Measurements from ENCODE around the gene CINP.

Gene CINP

DNA sequence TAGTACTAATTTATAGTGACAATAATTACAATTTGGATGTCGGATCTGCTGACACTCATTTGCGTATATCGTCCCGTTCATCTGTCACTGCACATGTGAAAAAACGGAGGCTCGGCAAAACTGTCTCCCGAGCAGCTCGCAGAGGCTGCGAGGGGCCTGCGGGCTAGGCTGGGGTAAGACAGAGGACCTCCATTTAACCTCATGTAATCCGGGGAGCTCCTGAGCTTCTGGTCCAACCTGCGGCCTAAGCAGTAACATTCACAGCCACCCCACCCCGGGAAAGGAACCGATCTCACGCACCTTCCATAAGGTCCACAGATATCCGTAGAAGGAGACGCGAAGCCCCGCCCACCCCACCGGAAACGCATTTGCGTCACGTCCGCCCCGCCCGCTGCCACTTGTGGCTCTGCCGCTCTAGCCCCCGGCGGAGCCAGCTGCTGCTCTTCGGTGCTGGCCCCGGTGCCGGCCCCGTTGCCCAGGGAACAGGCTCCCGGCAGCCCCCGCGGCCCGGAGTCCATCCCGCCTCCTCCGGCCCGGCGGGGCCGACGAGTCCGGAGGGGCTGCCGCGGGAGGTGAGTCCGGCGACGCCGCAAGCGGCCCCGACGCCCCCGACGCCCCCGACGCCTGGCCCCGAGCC lies at the start of gene CINP, which contains the start of gene TECPR2:
CINP (minus strand) TSS at position 346 of the 637 bp plus-strand sequence; CDS start at position 307, 39 bp downstream.
TECPR2 (plus strand) TSS at position 397 of the 637 bp plus-strand sequence. CDS start 13,781 bp downstream, outside the sequence.
- DNase-seq: peak; percentile 95

DNA sequence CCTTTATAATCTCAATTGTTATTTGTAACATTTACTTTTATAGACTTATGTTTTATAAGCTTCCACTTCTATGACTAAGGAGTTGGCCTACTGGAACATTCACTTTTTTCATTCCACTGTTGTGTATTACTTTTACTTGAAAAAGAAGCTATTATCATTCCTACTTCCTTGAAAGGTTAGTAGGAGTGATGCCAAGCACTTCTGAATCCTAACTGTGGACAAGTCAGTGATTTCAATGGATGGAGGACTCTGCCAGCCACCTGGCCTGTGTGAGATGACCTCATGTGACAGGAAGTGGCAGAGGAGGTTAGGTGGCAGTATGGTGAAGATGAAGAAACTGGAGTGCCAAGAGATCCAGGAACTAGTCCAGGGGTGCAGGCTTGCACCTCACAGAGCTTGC lies 46.0 kb upstream of the CINP start:
- DNase-seq: no peak

DNA sequence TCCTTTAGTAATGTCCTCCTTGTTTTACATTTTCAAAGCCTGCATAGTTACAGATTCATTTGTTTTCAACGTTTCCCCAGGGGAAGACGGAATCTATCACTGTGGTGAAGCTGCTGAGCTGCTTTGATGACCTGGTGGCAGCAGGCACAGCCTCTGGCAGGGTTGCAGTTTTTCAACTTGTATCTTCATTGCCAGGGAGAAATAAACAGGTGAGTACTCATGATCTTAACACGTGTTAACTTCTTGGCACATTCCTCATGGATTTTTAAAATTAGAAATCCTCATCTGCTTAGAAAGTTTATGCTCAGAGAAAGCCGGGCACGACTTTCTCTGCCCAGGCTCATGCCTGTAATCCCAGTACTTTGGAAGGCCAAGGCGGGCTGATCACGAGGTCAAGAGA lies 44.6 kb upstream of the CINP start:
- no peak for DNase-seq

DNA sequence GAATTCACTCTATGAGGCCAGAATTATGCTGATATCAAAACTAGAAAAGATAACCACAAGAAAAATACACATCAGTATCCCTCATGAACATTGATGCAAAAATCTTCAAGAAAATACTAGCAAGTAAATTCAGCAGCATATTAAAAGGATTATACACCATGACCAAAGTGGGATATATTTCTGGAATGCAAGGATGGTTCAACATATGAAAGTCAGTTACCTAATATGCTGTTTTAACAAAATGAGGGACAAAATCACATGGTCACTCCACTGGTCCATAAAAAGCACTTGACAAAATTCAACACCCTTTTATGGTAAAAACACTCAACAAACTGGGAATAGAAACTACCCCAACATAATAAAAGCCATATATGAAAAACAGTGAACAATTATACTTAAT lies 40.3 kb upstream of the CINP start:
- no peak for DNase-seq

DNA sequence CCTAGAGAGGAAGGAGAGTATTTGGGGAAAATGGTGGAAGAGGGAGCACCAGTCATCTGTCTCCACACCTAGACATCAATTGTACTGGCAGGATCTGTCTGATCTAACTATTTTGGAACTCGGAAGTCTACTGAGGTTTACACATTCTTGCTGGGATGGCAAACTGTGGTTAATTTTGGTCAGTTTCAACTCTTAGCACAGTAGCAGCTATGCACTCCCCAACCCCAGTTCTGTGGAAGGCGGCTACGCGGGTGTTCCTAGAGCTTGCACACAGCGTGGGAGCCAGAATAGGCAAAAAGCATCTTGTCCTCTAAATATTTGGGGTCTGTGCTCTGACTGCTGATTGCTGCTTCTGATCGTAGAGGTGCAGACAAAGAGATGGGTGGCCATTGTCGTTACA lies 33.8 kb upstream of the CINP start:
- DNase-seq: no peak

DNA sequence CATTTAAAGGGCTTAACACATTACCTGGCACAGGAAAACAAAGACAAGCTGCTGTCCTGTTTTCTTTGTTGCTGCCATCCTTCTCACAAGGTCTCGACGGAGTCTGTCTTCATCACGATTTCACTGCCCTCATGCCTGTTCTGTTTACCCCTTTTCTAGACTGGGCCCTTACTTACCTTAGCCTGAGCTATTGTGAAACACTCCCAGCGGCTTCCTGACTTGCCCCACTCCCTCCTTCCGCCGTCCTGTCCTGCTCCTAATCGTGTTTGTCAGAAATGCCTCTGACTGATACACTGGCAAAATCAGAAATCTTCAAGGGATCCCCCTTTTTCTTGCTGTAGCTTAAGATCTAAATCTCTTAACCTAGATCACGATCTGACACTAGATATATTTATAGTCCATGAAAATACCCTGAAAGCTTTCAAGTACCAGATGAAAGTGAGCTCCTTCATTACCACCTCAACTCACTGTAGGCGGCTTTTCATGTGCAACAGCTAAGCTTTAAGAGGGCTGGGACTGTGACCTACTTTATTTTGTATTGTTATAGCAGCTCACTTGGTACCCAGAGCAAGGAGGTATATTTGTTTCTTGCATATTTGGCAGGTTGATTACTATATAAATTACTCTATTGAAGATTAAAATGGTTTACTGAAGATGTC lies 32.2 kb upstream of the CINP start:
- peak in 1 of 2 donors; percentile 0 for DNase-seq

DNA sequence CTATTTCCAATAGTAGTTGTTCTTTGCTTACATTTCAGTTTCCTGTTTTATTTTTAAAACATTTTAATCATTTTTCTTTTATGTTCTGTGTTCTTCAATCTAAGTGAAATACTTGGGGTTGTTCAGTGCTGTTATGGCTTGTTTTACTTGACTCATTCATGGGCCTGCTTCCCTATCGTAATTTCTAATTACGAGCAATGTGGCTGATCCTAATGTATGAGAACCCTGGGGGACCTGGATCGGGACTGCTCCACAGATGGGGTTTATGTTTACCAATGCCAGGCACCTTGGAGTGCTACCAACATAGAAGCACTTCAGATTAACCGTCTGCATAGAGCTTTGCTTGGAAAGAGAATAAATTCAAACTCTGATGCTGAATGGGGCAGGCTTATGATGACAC lies 29.8 kb upstream of the CINP start:
- no peak for DNase-seq

DNA sequence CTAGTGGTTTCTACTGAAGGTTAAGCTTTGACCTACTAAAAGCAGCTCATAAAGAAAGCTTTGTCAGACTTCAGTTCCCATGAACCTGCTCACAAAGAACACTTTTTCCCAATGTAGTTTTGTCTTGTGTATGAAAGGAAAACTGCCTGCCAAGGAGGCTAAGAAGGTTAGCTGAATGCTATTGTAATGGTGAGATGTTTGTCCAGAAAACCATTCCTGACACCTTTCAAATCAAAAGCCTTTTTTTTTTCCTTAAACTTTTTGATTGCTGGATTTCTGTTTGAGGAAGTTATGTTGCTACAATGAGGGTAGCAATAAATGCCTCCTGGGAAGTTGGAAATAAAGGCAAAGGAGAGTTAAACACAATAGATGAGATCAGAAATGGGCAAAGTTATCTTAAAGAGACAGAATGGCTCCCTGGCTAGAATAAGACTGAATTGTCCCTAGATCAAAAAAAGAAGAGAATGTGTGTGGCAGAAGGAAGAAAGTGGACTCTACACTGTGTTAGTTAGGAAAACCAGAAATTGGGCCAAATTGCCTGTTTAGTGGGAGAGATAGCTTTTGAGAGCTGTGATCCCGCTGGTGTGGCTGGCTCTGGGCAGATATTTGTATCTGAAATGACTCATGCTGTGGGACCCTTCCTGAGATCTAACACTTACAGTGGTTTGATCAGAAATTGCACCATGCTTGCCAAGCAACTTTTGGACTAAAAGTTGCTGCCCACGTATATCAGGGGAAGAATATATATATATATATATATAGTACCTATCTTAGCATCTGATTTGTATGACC lies 27.6 kb upstream of the CINP start:
- no peak for DNase-seq

DNA sequence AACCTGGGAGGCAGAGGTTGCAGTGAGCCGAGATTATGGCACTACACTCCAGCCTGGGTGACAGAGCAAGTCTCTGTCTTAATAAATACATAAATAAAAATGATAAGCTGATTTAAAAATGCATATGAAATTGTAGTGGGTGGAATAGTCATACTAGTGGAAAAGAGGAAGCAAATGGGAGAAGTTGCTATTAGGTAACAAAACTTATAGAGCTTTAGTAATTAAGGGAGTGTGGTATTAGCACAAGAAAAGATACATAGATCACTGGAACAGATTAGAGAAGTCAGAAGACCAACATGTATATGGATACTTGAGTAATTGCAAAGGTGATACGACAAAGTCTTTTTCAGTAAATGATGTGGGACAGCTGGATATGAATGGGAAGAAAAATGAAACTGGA lies 26.6 kb upstream of the CINP start:
- DNase-seq: no peak

DNA sequence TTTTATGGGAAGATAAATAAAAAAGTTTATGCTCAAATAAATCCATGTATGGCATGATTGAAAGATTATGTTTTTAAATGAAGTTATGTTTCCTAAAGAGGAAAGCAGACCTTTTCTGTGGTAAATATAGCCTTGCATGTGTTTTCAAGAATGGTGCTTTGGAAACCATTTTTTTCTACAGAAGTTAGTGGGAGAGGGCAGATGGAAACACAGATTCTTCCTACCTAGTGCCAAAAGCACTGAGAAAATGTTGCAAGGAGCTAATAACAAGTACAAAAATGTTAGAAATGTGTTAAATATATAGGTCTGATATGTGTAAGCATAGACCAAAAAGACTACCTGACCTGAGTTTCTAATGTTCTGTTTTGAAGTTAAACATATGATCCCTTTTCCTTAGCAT lies 24.4 kb upstream of the CINP start:
- DNase-seq: no peak

DNA sequence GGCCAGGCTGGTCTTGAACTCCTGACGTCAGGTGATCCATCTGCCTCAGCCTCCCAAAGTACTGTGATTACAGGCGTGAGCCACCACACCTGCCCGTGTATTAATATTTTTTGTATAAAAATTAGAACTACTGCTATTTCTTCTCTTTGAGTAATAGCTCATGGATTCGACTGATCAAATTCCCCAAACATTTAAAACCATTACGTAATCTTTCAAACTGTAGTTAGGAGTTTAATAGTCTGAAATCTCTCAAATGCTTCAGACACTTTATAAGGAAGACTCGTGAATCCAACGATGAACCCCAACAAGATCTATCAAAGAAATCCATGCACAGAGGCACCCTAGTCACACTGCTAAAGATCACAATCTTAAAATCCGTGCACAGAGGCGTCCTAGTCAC lies 16.1 kb upstream of the CINP start:
- no peak for DNase-seq

DNA sequence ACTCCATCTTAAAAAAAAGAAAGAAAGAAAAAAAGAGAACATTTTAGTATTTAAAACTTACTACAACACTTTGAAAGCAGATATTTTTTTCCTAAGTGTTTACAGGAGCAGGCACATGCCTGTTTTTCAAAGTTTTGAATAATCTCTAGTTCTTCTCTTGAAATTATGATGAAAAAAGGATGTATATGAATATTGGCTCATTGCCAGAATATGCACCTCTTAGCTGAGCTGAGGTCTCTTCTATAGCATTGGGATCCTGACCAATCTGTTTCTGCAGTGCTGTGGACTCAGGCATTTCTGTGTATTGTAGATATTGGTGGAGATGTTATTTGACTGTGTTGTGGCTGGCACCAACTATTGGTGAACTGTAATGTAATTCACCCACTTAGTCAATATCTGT lies 15.0 kb upstream of the CINP start:
- no peak for DNase-seq

DNA sequence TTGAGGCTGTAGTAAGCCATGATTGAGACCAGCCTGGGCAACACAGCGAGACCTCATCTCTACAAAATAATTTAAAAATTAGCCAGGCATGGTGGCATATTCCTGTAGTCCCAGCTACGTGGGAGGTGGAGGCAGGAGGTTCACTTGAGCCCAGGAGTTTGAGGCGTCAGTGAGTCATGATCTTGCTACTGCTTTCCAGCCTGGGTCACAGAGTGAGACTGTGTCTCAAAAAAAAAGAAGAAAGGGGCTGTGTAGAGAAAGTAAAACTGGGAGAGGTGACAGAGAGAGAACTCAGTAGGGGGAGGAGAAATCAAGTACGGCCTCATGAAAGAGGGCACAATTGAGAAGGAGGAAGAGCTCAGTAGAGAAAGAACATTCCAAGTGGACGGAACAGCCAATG lies 12.4 kb upstream of the CINP start:
- no peak for DNase-seq

DNA sequence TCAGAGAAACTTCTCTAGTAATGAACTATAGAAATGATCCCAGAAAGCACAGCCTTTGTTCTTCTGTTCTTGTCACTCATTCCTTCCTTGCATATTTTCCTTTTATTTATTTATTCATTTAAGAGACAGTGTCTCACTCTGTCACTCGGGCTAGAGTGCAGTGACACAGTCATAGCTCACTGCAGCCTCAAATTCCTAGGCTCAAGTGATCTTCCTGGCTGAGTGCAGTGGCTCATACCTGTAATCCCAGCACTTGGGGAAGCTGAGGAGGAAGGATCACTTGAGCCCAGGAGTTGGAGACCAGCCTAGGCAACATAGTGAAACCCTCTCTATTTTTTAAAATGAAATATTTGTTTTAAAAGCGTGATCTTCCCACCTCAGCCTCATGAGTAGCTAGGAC lies 11.6 kb upstream of the CINP start:
- no peak for DNase-seq

DNA sequence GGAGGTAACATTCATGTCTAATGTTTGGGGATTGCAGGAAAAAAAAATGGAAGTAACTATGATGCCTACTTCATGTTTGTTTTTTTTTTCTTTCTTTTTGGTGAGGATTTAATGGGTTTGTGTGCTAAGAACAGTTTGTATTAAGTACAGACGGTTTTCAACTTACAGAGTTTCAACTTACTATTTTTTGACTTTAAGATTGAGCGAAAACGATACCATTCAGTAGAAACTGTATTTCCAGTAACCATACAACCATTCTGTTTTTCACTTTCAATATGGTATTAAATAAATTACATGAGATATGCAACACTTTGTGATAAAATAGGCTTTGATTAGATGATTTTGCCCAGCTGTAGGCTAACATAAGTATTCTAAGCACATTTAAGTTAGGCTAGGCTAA lies 10.4 kb upstream of the CINP start:
- DNase-seq: no peak

DNA sequence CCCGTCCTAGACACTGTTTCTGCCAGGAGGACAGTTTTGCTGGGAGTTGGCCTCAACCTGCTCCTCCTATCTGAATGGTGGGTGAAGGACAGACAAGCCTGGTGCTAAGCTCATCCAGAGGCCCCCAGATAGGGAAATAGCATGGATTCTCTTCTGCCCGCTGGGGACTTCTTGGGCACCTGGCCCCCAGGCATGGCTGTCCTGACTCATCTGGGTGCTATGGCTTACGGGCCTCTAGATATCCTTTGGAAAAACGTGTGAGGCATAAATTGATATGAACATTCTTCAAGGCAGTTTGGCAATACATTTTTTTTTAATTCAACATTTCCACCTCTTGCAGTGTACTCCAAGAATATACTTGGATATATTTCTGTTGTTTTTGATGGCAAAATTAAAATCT lies 8.7 kb upstream of the CINP start:
- DNase-seq: no peak

DNA sequence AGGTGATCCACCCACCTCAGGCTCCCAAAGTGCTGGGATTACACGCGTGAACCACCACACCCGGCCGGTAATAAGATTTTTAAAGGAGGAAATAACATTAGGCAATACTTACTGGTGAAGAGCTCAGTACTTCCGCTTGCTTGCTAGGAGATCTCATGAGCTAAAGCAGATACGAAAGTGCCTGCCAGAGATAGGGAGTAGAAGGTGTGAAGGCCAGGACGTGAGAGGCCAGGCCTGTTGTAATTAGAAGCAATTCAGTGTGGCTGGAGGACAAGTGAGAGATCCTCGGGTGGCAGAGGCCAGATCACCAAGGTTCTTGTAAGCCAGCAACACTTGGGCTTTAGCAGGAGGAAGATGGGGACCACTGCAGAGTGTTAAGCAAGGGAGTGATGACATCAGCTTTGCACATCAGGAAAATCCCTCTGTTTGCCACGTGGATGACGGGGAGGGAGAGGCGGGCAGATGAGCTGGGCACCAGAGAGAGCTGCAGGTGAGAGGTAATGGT lies 7.7 kb upstream of the CINP start:
- peak; percentile 15 to 45 for DNase-seq

DNA sequence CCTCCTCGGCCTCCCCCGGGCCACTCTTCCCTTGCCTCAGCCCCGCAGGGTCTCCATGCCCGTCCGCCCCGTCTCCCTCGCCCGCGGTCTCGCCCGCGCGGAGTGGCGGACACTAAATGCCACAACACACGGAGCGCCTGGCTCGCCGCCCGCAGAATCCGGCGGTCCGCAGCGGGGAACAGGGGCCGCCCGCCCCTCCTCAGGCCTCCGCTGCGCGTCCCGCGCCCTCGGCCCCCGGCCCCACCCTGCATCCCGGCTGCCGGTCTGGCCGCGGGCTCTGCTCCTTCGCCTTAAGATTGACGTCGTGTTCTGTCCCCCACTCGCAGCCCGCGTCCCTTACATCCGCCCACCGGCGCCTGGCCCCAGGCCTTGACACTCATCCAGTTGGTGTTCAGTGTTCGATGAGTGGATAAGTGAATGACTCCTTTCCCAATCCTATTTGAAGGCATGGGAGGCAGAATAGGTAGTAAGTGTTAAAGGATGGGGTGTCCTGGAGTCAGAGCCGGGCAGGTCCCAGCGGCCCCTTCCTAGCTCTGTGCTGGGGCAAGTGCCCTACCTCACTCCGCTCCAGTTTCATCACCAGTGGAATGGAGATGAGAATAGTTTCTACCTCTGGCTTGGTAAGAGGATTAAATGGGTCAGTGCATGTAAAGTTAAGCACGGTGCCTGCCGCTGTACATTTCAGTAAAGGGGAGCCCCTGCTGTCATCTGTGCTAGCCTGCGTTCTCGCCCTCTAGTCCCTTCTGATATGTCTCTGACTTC lies 673 bp upstream of the CINP start:
- peak in 1 of 2 donors; percentile 30 for DNase-seq

DNA sequence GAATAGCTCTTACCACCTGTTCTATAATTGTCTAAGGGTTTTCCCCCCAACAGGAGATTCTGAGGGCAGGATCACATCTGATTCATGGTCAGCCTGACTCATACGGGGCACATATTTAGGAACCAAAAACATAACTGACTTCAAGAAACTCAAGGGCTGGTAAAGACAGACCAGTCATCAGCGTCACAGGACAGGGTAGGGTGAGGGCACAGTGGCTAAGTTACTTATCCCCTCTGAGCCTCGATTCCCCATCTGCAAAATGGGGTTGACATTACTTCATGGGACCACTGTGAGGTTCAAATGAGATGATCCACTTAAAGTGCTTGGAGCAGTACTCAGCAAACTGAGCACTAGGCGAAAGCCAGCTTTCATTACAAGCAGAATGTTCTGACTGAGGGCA lies 606 bp downstream of the CINP start:
- DNase-seq: peak; percentile 34 to 36

DNA sequence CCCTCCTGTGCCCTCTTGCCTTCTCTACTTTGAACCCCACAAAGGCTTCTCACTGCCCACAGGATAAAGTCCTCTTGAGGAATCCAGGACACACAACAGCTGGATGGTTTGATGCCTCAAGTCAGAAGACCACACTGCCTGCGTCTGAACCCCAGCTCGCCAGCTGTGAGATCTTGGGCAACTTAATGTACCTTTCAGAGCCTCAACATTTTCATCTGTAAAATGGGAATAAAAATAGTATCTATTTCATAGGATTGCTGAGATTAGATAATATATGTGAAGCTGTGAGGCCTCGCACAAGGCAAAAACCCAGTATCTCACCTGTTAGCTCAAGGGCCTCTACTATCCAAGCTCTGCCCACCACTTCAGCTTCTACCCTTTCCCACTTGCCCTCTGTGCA lies 2.3 kb downstream of the CINP start:
- DNase-seq: no peak

DNA sequence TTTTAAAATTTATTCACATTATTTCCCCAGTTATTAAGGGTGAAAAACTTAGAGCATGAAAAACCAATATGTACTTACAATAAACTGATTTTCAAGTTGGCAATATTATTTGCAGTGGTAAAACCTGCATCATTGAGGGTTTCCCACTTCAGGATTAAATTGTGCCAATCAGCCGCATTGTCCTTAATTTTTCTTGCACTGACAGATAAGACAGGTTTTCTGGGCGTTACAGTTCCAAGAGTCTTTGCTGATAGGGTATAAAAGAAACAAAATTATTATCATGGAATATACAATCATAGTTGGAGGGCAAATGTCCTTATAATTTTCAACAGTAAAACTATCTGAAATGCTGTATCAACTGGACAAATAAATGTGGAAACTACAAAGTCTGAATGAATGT lies 3.3 kb downstream of the CINP start:
- DNase-seq: no peak

DNA sequence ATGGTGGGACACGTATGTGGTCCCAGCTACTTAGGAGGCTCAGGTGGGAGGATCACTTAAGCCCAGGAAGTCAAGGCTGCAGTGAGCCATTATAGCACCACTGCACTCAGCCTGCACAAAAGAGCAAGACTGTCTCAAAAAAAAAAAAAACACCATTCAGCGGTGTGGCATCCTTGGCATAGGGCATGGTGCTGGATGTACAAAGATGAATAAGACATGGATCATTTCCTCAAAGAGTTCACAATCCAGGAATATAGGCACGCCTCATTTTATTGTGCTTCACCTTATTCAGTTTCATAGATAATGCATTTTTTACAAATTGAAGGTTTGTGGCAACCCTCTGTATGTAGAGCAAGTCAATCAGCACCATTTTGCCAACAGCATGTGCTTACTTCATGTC lies 6.4 kb downstream of the CINP start:
- DNase-seq: no peak

DNA sequence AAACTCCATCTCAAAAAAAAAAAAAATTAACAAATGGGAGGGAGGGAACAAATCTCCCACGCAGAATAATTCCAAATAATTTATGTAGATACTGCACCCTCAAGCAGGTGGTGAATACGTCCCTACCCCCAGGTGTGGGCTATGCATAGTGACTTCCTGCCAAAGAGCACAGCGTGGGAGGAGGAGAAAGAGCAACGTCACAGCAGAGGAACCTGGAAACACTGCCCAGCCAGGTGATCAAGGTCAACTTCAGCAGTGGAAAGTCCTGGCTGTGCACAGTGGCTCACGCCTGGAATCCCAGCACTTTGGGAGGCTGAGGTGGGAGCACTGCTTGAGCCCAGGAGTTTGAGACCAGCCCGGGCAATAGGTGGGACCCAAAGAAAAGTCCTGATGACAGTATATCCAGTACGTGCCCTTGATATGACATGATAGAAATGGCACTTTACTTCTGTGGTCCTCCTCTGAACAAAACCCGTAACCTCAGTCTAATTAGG lies 9.5 kb downstream of the CINP start:
- no peak for DNase-seq

Data from CD4-positive, alpha-beta T cell treated with Interferon alpha-2 for 1 hour (primary cell).